Erythroblast (primary cell): ENCODE data around the gene PLIN5.
"Not testable (repeated sequence)": the region's sequence is repeated elsewhere in the genome, so short reads cannot be mapped to it uniquely, and the experiment has no call there.

Experiments used
- GATA1 ChIP-seq: IDR thresholded peaks from 2 replicates; pipeline ENCODE4 v1.6.1; 2011; ENCODE audit warnings: low read depth, mild to moderate bottlenecking, control low read depth, low read length, moderate library complexity
- POLR2A ChIP-seq: IDR thresholded peaks from 2 replicates; pipeline ENCODE4 v1.6.1; 2011; ENCODE audit warnings: mild to moderate bottlenecking, low read length

DNA sequence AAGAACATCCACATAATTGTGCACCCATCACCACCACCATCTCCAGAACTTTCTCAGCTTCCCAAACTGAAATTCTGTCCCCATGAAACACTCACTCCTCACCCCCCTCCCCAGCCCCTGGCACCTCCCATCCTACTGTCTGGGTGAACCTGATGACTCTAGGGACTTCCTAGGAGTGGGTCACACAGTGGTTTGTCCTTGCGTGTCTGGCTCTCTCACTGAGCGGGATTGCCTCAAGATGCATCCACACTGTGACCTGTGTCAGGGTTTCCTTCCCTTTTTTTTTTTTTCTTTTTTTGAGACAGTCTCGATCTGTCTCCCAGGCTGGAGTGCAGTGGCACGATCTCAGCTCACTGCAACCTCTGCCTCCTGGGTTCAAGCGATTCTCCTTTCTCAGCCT lies 28.5 kb upstream of the PLIN5 start:
- TF ChIP-seq POLR2A, GATA1: not testable (repeated sequence)
